ENCODE results near the gene MT1B. TPM values are rescaled to one million over a fixed set of nuclear protein-coding genes. Genes with fewer than 3 reads are reported as not detected.

The MT1B gene
- total RNA-seq = not detected

- DNase-seq = no peak
These were observed at the start of gene MT1B for GRCh38 chr16:56651586-56651985. Gene MT1B (plus strand): TSS chr16:56651886. CDS start chr16:56651954, 68 bp downstream.

DNA sequence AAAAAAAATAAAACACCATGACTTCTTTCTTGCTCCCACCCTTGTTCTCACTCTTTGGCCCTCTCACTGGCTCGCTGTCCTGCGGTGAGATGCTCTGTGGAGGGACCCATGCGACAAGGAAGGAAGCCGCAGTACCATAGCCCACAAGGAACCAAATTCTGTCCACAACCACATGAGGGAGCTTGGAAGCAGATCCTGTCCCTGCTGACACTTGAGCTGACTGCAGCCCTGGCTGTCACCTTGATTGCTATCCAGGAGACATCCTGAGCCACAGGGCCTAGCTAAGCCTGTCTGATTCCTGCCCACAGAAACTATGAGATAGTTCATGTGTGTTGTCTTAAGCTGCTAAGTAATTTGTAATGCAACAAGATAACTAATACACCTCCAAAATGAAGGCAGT is 48.1 kb upstream of the MT1B start:
- DNase-seq = peak; percentile 37

DNA sequence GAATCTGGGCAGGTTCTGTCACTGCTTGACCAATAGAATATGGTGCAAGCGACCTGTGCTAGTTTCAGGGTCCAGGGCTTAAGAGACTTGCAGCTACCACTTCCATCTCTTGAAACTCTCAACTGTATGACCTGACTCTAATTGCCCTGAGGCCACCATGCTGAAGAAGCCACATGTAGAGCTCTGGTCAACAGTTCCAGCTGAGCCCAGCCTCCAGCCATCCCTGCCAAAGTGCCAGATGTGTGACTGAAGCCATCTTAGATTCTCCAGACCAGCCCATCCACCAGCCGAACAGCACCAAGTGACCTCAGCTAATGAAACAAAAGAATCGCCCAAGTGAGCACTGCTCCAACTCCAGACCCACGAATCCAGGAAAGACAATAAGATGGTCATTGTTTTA is 46.7 kb upstream of the MT1B start:
- no peak for DNase-seq

DNA sequence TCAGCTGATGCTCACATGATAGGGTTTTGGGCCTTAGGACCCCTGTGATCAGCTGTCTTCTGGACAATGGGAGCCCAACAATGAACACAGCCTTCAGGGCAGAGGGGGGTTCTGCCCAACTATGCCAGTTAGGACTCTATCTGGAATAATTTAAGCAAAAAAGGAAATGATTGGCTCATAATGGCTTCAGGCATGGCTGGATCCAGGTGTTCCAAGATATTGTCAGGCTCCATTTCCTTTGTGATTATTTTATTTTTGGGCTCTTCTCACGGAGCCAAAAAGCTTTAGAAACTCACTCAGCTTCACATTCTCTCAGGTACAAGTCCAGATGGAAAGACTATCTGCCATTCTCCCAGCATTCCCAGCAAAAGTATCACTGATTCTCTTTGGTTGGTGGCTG is 46.2 kb upstream of the MT1B start:
- no peak for DNase-seq

DNA sequence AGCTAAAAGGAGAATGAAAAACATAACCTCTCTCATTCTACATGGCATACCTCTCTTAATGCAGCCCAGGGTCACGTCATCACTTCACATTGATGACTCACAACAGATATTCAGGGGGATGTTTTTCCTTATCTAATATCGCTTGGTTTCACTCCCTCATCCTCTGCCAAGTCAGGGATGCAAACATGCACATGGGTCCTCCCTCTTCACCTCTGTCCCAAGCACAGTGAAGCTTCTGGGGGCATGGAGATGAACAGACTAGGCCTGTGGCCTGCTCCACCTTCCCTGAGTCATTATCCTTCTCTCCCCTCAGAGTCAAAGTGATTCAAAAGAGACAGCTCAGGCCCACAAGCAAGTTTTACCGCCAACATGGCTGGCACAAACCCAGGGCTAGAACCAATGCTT is 45.6 kb upstream of the MT1B start:
- no peak for DNase-seq

GRCh38 chr16:56606476-56607108 is 45.1 kb upstream of the MT1B start:
- DNase-seq = peak; percentile 48

DNA sequence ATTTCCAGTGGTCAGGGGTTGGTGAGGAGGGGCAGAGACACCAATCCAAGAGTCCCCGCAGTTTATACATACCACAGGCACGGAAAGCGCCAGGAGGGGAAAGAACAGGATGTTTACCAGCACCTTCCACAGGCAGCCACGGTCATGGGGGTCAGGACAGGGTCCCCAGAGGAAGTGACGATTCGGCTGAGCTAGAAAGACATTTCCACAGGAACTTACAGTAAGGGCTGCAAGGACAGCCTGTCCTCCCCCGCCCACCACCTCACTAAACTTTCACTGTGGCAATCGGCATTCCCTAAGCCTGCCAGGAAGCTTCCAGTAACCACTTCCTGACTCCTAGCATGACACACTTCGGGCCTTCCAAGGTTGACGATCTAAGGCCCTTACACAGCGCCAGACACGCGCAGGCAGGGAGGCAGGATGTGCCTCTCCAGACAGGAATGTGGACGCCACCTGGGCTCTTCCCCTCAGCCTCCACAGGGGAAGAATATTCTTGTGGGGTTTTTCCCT is 44.5 kb upstream of the MT1B start:
- peak; percentile 54 for DNase-seq

- DNase-seq = no peak
These were observed 44.0 kb upstream of the MT1B start for GRCh38 chr16:56607675-56608042.

DNA sequence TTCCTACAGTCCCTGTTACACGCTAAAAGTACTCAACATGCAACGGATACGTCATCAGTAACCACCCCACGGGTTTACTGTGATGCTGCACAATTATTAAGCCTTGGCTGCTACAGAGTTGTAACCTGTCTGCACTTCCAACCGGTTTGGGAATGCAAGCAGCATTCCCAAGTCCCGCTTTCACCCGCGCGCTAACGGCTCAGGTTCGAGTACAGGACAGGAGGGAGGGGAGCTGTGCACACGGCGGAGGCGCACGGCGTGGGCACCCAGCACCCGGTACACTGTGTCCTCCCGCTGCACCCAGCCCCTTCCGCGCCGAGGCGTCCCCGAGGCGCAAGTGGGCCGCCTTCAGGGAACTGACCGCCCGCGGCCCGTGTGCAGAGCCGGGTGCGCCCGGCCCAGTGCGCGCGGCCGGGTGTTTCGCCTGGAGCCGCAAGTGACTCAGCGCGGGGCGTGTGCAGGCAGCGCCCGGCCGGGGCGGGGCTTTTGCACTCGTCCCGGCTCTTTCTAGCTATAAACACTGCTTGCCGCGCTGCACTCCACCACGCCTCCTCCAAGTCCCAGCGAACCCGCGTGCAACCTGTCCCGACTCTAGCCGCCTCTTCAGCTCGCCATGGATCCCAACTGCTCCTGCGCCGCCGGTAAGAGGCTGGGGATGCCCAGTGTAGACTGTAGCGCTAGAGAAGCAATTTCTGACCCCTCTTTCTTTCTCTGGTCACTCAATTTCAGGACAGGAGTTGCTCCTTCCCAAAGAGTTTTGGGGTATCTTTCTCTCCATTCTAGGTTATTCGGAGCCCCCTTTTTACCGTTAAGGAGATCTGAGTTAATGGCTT is 43.4 kb upstream of the MT1B start, which contains the start of gene MT2A:
TSS of gene MT2A (plus strand) at position 542 of the 833 bp plus-strand sequence. CDS start at position 614, 72 bp downstream.
- peak; percentile 95 for DNase-seq

- DNase-seq = peak; percentile 41
These were observed 42.7 kb upstream of the MT1B start for GRCh38 chr16:56608876-56609462.

DNA sequence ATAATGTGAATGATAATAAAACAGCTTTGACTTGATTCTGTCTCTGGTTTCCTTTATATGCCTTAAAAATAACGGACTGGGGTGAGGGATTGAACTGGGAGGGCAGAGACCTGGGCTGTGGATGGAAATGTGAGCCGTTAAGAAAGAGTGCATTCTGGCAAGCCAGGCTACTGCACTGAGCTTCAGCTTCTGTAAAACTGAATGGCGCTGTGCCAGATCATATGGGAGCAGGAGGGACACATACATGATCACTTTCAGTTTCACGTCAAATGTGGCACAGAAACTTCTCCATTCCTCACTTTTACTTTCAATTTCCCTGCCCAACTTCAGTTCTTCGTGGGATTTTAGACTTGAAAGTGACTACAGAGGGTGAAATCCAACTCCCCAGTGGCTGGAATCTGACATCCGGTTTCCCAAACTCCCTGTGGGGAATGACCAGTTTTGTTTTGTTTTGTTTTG is 42.2 kb upstream of the MT1B start:
- peak; percentile 83 for DNase-seq

GRCh38 chr16:56610017-56610608 is 41.6 kb upstream of the MT1B start:
- DNase-seq = peak; percentile 26

DNA sequence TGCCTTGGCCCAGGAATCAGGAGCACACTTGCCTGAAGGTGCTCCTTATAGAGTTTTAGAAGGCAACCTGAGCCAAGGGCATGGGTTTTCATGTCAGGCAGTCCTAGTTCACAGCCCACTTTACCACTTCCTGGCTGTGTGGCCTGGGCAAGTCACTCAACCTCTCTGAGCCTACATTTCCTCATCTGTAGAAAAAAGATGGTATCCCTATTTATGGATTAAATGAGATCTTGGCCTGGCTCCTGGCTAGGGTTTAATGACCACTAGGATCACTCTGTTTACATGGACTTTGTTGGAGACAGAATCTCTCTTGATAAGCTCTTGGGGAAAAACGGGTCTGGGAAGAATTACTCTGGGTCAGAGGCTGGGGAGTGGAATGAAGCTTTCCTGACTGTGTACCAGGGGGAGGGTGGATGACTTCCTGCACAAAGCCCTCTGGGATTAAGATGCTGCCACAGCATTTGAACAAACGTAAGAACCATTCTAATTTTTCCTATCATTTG is 41.0 kb upstream of the MT1B start:
- no peak for DNase-seq

DNA sequence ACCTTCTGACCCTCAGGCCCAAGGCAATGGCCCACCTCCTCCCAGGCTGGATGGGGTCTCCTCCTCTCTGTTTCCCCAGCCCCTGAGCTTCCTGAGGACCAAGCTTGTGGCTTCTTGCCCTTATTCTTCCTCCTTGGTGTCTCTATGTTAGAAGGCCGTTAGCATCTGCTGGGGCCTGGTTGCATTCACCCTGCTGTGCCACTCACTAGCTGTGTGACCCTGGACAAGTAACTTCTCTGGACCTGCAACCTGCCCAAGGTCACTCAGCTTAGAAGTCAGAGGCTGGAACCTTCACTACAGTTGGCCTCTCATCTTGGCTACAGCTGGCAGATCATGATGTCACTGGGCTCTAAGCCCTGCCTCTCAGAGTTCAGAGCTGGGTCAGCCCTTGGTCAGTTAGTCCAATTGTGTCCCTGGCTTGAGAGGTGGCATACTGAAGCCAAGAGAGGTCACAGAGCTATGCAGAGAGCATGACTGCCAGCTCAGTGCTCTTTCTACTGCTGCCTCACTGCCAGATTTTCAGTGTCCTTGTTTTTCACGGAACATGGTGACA is 40.3 kb upstream of the MT1B start:
- DNase-seq = no peak

- no peak for DNase-seq
These were observed 38.0 kb upstream of the MT1B start for GRCh38 chr16:56613706-56614105.

GRCh38 chr16:56614549-56614991 is 37.1 kb upstream of the MT1B start:
- DNase-seq = no peak

- no peak for DNase-seq
These were observed 36.3 kb upstream of the MT1B start for GRCh38 chr16:56615353-56615752.

- no peak for DNase-seq
These were observed 35.0 kb upstream of the MT1B start for GRCh38 chr16:56616608-56617211.

- DNase-seq = peak; percentile 93
These were observed 34.2 kb upstream of the MT1B start for GRCh38 chr16:56617212-56618085.

DNA sequence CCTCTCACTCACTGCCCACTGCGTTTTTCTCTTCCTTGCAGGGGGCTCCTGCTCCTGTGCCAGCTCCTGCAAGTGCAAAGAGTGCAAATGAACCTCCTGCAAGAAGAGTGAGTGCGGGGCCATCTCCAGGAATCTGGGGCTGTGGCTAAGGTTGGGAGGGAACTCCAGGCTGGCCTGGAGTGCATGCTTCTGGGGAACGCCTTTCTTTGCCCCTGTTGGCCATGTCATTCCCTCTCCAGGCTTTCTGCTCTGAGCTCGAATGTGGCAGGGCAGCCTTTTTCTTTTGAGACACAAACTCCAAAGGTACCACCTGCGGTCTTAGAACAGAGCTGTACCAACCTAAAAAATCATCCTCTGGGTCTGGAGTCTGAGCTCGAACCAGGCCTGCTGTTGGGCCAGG is 33.5 kb upstream of the MT1B start:
- no peak for DNase-seq

Data from tongue (tissue), 2 donors.